Measurements from ENCODE around the gene MERTK. TPM values are rescaled to one million over a fixed set of nuclear protein-coding genes. Genes with fewer than 3 reads are reported as not detected.
A peak's percentile ranks its signal among the peaks of the same experiment; 100 is the strongest.
"Not testable (repeated sequence)": the region's sequence is repeated elsewhere in the genome, so short reads cannot be mapped to it uniquely, and the experiment has no call there.

MERTK gene
- total RNA-seq, 1 donor from 2014 or later, result 20.7 TPM

DNA sequence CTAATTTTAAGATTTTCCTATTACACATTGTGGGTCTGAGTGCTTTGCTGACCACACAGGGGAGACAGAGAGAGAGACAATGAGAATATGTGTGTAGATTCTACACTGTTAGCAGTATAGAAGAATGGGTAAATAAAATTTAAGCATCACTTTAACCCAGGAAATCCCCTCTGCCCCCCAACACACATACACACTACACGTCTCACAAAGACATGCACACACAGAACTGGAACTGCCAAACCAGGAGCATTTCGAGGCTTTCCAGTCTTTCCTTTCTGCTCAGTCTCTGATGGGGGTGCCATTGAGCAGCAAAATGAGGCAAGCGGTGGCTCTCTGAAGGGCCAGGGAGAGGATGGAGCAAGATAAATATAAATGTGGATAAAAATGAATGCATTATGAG, 2.5 kb downstream of the MERTK start:
- TF ChIP-seq, protein P1, sequence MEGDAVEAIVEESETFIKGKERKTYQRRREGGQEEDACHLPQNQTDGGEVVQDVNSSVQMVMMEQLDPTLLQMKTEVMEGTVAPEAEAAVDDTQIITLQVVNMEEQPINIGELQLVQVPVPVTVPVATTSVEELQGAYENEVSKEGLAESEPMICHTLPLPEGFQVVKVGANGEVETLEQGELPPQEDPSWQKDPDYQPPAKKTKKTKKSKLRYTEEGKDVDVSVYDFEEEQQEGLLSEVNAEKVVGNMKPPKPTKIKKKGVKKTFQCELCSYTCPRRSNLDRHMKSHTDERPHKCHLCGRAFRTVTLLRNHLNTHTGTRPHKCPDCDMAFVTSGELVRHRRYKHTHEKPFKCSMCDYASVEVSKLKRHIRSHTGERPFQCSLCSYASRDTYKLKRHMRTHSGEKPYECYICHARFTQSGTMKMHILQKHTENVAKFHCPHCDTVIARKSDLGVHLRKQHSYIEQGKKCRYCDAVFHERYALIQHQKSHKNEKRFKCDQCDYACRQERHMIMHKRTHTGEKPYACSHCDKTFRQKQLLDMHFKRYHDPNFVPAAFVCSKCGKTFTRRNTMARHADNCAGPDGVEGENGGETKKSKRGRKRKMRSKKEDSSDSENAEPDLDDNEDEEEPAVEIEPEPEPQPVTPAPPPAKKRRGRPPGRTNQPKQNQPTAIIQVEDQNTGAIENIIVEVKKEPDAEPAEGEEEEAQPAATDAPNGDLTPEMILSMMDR (IDR thresholded peaks at IDR 0.05), result peak; percentile 42
- peak overlapping the region; percentile 88 for H3K27ac ChIP-seq

DNA sequence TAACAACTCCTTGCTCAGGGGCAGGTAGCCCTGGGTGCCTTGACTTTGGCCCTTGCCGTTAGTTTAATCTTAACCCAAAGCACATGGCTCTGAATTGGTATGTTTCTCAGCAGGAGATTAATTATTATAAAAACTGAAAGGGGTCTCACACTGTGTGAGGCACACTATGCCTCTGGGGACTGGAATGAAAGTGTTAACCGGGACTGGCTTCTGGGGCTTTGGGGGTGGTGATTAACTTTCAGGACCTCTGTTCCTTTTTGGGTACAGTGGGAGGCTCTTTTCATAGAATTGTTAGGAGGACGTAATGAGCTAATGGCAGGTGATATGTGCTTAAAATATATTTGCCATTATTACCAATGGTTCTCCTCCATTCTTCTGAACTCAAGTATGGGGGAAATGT, 5.1 kb downstream of the MERTK start:
- H3K9me3 ChIP-seq, result no peaks in the 10 kb centered on the region
- TF ChIP-seq, protein P1 (IDR thresholded peaks at IDR 0.05), result no peak
- intact Hi-C loops (cut with DNase I), result no loop called here

More for the DNA sequence above, 2.5 kb downstream of the MERTK start:
- no peak for ATAC-seq
- H3K9me3 ChIP-seq, result no peaks in the 10 kb centered on the region
- intact Hi-C loops (cut with DNase I), result no loop called here
- H3K27me3 ChIP-seq (ENCODE audit: low read depth), result no peaks in the 10 kb centered on the region
- peak overlapping the region; percentile 96 for H3K4me3 ChIP-seq
- peaks cover 51% of the 10 kb centered on the region for H3K4me1 ChIP-seq
- no peaks in the 10 kb centered on the region for H3K36me3 ChIP-seq
- DNase-seq, result no peak

DNA sequence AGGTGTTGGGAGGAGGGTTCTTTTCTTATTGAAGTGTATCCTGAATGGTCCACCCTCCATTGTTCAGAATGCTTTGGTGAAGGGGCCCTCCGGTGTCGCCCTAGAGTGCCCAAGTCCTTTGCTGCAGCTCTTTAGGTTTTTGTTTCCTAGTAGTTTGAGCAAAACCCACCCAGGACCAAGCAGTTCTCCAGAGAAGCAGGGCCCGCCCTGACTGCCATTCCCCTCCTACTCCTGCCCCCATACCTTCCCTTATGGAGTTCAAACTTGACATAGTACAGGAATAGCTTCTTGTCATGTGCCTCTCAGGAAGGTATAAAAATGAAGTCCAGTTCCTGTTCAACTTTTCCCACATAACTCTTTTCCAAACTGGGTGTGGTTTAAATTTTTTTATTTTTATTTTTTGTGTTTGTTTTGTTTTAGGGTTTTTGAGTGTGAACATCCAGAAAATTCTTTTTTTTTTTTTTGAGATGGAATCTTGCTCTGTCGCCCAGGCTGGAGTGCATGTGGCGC, 5.6 kb downstream of the MERTK start:
- intact Hi-C loops (cut with DNase I), result no loop called here
- TF ChIP-seq, protein P1 (IDR thresholded peaks at IDR 0.05), result no peak
- DNase-seq (no peak), ATAC-seq (no peak)
- Histone ChIP-seq H3K36me3 (no peaks in the 10 kb centered on the region), H3K9me3 (no peaks in the 10 kb centered on the region), H3K27me3 (ENCODE audit: low read depth) (no peaks in the 10 kb centered on the region), H3K27ac (no peak overlapping the region), H3K4me3 (no peak overlapping the region), H3K4me1 (peaks cover 68% of the 10 kb centered on the region)

More for the DNA sequence above, 5.1 kb downstream of the MERTK start:
- DNase-seq (no peak), ATAC-seq (no peak)
- no peaks in the 10 kb centered on the region for H3K27me3 ChIP-seq (ENCODE audit: low read depth)
- H3K4me3 ChIP-seq, result no peak overlapping the region
- H3K4me1 ChIP-seq, result peaks cover 67% of the 10 kb centered on the region
- H3K36me3 ChIP-seq, result no peaks in the 10 kb centered on the region
- H3K27ac ChIP-seq, result no peak overlapping the region

DNA sequence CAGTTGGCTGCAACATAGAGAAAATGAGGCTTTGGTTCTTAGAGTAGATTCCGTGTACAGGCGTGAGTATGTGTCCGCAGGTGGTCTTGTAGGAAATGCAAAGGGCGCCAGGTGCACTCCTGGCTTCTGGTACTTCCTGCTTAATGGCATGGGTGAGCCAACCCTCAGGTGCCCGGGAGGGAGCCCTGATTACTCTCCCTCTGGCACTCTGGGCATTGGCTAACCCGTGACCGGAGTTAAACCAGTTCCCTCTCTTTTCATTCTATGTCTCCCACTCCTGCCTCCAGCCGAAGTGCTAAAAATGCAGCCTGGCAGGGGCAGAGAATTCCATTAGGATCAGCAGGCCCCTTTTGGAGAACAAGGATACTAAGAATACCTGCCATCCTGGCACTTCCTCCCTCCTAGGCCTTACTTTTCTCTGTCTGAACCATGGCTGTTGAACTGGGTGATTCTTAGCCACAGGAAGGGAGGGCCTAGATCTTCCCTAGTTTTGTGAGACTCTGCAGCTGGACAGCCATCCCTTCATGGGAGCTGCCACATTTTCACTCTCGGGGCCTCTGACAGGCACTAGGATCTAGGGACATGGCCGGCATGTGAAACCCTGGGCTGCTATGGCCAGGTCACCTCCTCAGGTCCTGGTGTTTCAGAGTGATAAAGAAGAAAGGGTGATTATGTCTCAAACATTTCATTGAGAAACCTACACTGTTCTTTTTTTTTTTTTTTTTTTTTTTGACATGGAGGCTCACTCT, 6.5 kb downstream of the MERTK start:
- Histone ChIP-seq H3K4me3 (no peak overlapping the region), H3K27me3 (ENCODE audit: low read depth) (no peaks in the 10 kb centered on the region), H3K27ac (peak overlapping the region; percentile 31), H3K4me1 (peaks cover 70% of the 10 kb centered on the region), H3K36me3 (no peaks in the 10 kb centered on the region), H3K9me3 (no peaks in the 10 kb centered on the region)
- TF ChIP-seq, protein P1 (IDR thresholded peaks at IDR 0.05), result no peak
- intact Hi-C loops (cut with DNase I), result no loop called here
- DNase-seq, result no peak
- ATAC-seq, result peak in 1 of 2 donors; percentile 39

DNA sequence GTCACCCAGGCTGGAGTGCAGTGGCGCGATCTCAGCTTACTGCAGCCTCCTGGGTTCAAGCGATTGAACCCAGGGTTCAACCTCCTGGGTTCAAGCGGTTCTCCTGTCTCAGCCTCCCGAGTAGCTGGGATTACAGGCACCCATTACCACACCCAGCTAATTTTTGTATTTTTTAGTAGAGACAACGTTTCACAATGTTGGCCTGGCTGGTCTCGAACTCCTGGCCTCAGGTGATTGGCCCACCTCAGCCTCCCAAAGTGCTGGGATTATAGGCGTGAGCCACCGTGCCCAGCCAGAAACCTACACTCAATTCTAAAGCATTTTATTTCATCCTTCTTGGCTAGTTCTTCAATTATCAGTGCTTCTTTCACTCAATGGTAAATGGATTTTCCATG, 7.1 kb downstream of the MERTK start:
- DNase-seq; ATAC-seq; H3K9me3 ChIP-seq; H3K4me3 ChIP-seq; H3K36me3 ChIP-seq; H3K27me3 ChIP-seq (ENCODE audit: low read depth); intact Hi-C loops (cut with DNase I): not testable (repeated sequence)
- H3K27ac ChIP-seq, result peak overlapping the region; percentile 66
- peaks cover 70% of the 10 kb centered on the region for H3K4me1 ChIP-seq
